Hepatocyte (in vitro differentiated cells): ENCODE results near the gene SMIM43.

Source experiments
- CTCF ChIP-seq: fragments of 200-600 bp; sonication (generic); IDR thresholded peaks from 2 replicates; pipeline ENCODE4 v1.5.1; 2016; ENCODE audit warnings: antibody characterized with exemption, mild to moderate bottlenecking; ENCODE audit not compliant: poor library complexity
- EZH2 ChIP-seq: fragments of 200-600 bp; sonication (generic); IDR thresholded peaks from 2 replicates; pipeline ENCODE4 v1.6.1; 2016; ENCODE audit warnings: antibody characterized with exemption, mild to moderate bottlenecking, borderline replicate concordance
- EZH2phosphoT487 ChIP-seq: fragments of 200-600 bp; sonication (generic); IDR thresholded peaks from one replicate; pipeline ENCODE4 v1.6.1; 2018; ENCODE audit warnings: antibody characterized with exemption, mild to moderate bottlenecking, low read depth, moderate library complexity; ENCODE audit not compliant: unreplicated experiment, severe bottlenecking

GRCh38 chr4:121717680-121718237, 47.2 kb downstream of the SMIM43 start:
- TF ChIP-seq EZH2 (no peak), CTCF (no peak), EZH2phosphoT487 (no peak)
